ENCODE results near the gene TAF11L7. TPM values are rescaled to one million over a fixed set of nuclear protein-coding genes. Genes with fewer than 3 reads are reported as not detected.
"Not testable (repeated sequence)": the region's sequence is repeated elsewhere in the genome, so short reads cannot be mapped to it uniquely, and the experiment has no call there.

Gene TAF11L7
- total RNA-seq, 1 donor from 2014 or later: not detected

DNA sequence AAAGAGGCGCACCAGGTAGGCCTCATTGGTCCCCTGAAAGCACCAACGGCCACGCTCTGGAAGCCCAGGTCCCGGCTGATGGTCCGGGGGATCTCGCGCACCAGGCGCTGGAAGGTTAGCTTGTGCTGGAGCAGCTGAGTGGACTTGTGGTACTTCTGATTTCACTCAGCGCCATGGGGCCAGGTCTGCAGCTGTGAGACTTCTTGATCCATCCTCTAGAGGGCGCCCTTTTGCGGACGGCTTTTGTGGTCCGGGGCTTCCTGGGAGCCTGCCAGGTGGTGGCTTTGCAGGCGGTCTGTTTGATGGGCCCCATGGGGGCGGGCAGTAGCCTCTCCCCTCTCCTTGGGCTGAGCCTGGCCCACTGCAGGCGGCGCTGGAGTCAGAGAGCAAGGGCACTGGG lies 35.1 kb upstream of the TAF11L7 start:
- Mint-ChIP-seq H3K27ac (no peak overlapping the region), H3K4me1 (no peaks in the 10 kb centered on the region), H3K9me3 (no peaks in the 10 kb centered on the region), H3K27me3 (ENCODE audit: insufficient read depth, low read depth) (no peaks in the 10 kb centered on the region), H3K4me3 (no peak overlapping the region), H3K36me3 (no peaks in the 10 kb centered on the region)
- Histone ChIP-seq H3K36me3 (no peaks in the 10 kb centered on the region), H3F3A (ENCODE audit: low read depth) (no peaks in the 10 kb centered on the region), H3K4me3 (no peak overlapping the region), H3K9ac (no peak overlapping the region), H3K79me2 (ENCODE audit: low read depth) (no peaks in the 10 kb centered on the region), H3K4me1 (no peaks in the 10 kb centered on the region), H3K9me3 (ENCODE audit: low read depth) (no peaks in the 10 kb centered on the region), H3K4me2 (no peak overlapping the region), H4K20me1 (ENCODE audit: low read depth) (no peaks in the 10 kb centered on the region), H3K27me3 (no peaks in the 10 kb centered on the region), H3K27ac (no peak overlapping the region), H2AFZ (replicated peaks) (no peak overlapping the region)
- DNase-seq (ENCODE audit: low spot score): no peak
- no peak for TF ChIP-seq EZH2phosphoT487 (IDR thresholded peaks at IDR 0.05)
- TF ChIP-seq, protein P1, sequence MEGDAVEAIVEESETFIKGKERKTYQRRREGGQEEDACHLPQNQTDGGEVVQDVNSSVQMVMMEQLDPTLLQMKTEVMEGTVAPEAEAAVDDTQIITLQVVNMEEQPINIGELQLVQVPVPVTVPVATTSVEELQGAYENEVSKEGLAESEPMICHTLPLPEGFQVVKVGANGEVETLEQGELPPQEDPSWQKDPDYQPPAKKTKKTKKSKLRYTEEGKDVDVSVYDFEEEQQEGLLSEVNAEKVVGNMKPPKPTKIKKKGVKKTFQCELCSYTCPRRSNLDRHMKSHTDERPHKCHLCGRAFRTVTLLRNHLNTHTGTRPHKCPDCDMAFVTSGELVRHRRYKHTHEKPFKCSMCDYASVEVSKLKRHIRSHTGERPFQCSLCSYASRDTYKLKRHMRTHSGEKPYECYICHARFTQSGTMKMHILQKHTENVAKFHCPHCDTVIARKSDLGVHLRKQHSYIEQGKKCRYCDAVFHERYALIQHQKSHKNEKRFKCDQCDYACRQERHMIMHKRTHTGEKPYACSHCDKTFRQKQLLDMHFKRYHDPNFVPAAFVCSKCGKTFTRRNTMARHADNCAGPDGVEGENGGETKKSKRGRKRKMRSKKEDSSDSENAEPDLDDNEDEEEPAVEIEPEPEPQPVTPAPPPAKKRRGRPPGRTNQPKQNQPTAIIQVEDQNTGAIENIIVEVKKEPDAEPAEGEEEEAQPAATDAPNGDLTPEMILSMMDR (IDR thresholded peaks at IDR 0.05): peak; percentile 48

DNA sequence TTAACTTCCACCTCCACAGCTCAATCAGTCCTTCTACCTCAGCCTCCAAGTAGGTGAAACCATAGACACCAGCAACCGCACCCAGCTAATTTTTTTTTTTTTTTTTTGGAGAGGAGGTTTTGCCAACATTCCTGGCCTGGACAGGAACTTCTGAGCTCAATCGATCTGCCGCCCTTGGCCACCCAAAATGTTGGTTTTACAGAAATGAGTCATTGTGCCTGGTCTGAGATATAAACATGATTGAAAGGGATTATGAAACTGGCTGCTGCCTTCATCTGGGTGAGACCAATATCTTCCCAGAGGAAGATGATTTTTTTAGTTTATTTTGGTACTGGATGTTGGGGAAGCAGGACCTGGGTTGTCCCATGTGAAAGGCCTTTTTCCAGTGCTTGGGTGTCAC lies 33.8 kb upstream of the TAF11L7 start:
- DNase-seq (ENCODE audit: low spot score): no peak
- Mint-ChIP-seq H3K27ac (no peak overlapping the region), H3K27me3 (ENCODE audit: insufficient read depth, low read depth) (no peaks in the 10 kb centered on the region), H3K4me1 (no peaks in the 10 kb centered on the region), H3K9me3 (no peaks in the 10 kb centered on the region), H3K4me3 (no peak overlapping the region), H3K36me3 (no peaks in the 10 kb centered on the region)
- Histone ChIP-seq H3F3A (ENCODE audit: low read depth) (no peaks in the 10 kb centered on the region), H4K20me1 (ENCODE audit: low read depth) (no peaks in the 10 kb centered on the region), H3K36me3 (no peaks in the 10 kb centered on the region), H2AFZ (replicated peaks) (no peak overlapping the region), H3K9ac (no peak overlapping the region), H3K4me1 (no peaks in the 10 kb centered on the region), H3K4me3 (no peak overlapping the region), H3K27ac (no peak overlapping the region), H3K9me3 (ENCODE audit: low read depth) (no peaks in the 10 kb centered on the region), H3K79me2 (ENCODE audit: low read depth) (no peaks in the 10 kb centered on the region), H3K27me3 (no peaks in the 10 kb centered on the region), H3K4me2 (no peak overlapping the region)
- TF ChIP-seq EZH2 (IDR thresholded peaks at IDR 0.05) (no peak), EZH2phosphoT487 (IDR thresholded peaks at IDR 0.05) (no peak)
- TF ChIP-seq, protein P1 (IDR thresholded peaks at IDR 0.05): no peak

DNA sequence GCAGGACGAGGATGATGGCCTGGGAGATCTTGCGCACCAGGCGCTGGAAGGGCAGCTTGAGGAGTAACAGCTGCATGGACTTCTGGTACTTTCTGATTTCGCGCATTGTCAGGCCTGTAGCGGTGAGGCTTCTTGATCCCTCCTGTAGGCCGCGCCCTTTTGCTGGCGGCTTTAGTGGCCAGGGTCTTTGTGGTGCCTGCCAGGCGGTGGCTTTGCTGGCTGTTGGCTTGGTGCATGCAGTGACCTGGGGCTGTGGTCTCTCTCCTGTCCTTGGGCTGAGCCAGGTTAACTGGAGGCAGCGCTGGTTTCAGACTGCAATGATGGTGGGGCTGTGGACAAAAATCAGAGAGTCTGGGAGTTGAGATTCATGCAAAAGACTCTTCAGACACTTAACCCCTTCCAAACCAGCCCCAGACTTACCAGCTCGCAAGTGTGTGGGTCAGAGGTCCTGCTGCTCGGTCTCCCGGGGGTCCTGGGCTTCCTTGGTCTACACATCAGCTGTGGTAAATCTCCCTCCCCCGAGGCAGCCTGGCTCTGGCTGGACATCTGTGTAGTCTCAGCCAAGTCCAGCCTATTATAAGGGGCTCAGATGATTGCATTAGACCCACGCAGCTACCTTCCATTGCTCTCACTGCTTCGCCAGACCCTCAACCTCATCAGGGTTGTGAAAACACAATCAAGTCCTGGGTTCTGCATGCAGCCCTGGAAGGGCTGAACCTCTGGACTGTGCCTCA lies 29.5 kb upstream of the TAF11L7 start:
- Histone ChIP-seq H3K4me1 (no peaks in the 10 kb centered on the region), H3K79me2 (ENCODE audit: low read depth) (no peaks in the 10 kb centered on the region), H3K4me3 (no peak overlapping the region), H3K27me3 (no peaks in the 10 kb centered on the region), H3F3A (ENCODE audit: low read depth) (no peaks in the 10 kb centered on the region), H3K27ac (no peak overlapping the region), H2AFZ (replicated peaks) (no peak overlapping the region), H3K4me2 (no peak overlapping the region), H3K9me3 (ENCODE audit: low read depth) (no peaks in the 10 kb centered on the region), H3K36me3 (no peaks in the 10 kb centered on the region), H4K20me1 (ENCODE audit: low read depth) (no peaks in the 10 kb centered on the region), H3K9ac (no peak overlapping the region)
- H3K9me3 Mint-ChIP-seq: no peaks in the 10 kb centered on the region
- no peaks in the 10 kb centered on the region for H3K36me3 Mint-ChIP-seq
- no peaks in the 10 kb centered on the region for H3K27me3 Mint-ChIP-seq (ENCODE audit: insufficient read depth, low read depth)
- no peaks in the 10 kb centered on the region for H3K4me1 Mint-ChIP-seq
- no peak for DNase-seq (ENCODE audit: low spot score)
- TF ChIP-seq EZH2phosphoT487 (IDR thresholded peaks at IDR 0.05): no peak
- no peak for TF ChIP-seq EZH2 (IDR thresholded peaks at IDR 0.05)
- TF ChIP-seq, protein P1 (IDR thresholded peaks at IDR 0.05): no peak
- no peak overlapping the region for H3K27ac Mint-ChIP-seq
- H3K4me3 Mint-ChIP-seq: no peak overlapping the region

DNA sequence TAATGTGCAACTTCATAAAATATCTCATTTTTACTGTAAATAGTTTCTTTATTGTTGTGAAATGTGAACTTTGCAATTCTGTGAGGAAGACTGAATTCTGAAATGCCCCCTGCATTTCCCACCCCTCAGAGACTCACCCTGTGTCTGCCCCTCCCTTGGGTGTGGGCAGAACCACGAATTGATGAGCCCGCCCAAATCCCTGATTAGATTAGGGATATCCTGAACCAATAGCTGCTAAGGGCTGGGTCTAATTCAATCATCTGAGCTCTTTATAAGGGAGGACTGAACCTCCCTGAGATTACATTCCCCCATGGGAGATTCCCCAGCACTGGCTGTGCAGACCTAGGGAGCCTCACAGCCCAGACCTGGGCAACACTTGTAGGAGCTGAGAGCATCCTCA lies 24.5 kb upstream of the TAF11L7 start, which contains the start of gene TAF11L12:
Gene TAF11L12 (plus strand): TSS at position 301 of the 400 bp plus-strand sequence.
- H3K36me3 Mint-ChIP-seq; H3K9ac ChIP-seq; H3K4me1 Mint-ChIP-seq; DNase-seq (ENCODE audit: low spot score); H3K79me2 ChIP-seq (ENCODE audit: low read depth); H3K36me3 ChIP-seq; H3K27me3 ChIP-seq; H4K20me1 ChIP-seq (ENCODE audit: low read depth); H3F3A ChIP-seq (ENCODE audit: low read depth); H3K4me2 ChIP-seq; H2AFZ ChIP-seq (replicated peaks); H3K4me1 ChIP-seq; H3K27me3 Mint-ChIP-seq (ENCODE audit: insufficient read depth, low read depth); H3K27ac ChIP-seq; H3K9me3 ChIP-seq (ENCODE audit: low read depth); H3K4me3 Mint-ChIP-seq; H3K4me3 ChIP-seq; H3K9me3 Mint-ChIP-seq: not testable (repeated sequence)
- peak within 1 kb of the TSS; percentile 42 for H3K27ac Mint-ChIP-seq

DNA sequence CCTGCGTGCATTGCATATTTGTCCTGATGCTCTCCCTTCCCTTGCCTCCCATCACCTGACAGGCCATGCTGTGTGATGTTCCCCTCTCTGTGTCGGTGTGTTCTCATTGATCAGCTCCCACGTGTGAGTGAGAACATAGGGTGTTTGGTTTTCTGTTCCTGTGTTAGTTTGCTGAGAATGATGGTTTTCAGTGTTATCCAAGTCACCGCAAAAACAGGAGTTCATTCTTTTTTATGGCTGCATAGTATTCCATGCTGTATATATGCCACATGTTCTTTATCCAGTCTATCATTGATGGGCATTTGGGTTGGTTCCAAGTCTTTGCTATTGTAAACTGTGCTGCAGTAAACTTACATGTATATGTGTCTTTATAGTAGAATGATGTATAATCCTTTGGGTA lies 21.9 kb upstream of the TAF11L7 start:
- H3K27ac Mint-ChIP-seq: not testable (repeated sequence)

More for the DNA sequence above, 21.9 kb upstream of the TAF11L7 start:
- not testable (repeated sequence) for H3K27ac ChIP-seq; H3K4me2 ChIP-seq; H3K27me3 Mint-ChIP-seq (ENCODE audit: insufficient read depth, low read depth); H3K4me1 Mint-ChIP-seq; H3F3A ChIP-seq (ENCODE audit: low read depth); DNase-seq (ENCODE audit: low spot score); H3K36me3 ChIP-seq; H3K36me3 Mint-ChIP-seq; H3K9me3 Mint-ChIP-seq; H3K4me3 Mint-ChIP-seq; H3K27me3 ChIP-seq; H2AFZ ChIP-seq (replicated peaks); H4K20me1 ChIP-seq (ENCODE audit: low read depth); H3K79me2 ChIP-seq (ENCODE audit: low read depth); H3K9ac ChIP-seq; H3K4me3 ChIP-seq; H3K9me3 ChIP-seq (ENCODE audit: low read depth); H3K4me1 ChIP-seq

Measured in neural progenitor cell (in vitro differentiated cells).